Osteocyte (in vitro differentiated cells): ENCODE data around the gene HMGB3. TPM values are rescaled to one million over a fixed set of nuclear protein-coding genes. Genes with fewer than 3 reads are reported as not detected.
"Not testable (repeated sequence)": the region's sequence is repeated elsewhere in the genome, so short reads cannot be mapped to it uniquely, and the experiment has no call there.

Source experiments
- DNase-seq: peaks from one replicate; pipeline ENCODE4 v3.0.0; 2021; ENCODE audit warnings: mixed read lengths; ENCODE audit not compliant: unreplicated experiment; ENCODE audit errors: extremely low spot score
- H3K27ac Mint-ChIP-seq: one replicate; pipeline ENCODE4 v1.8.0; 2021; ENCODE audit warnings: mild to moderate bottlenecking, mixed read lengths; ENCODE audit not compliant: unreplicated experiment
- H3K27me3 Mint-ChIP-seq: one replicate; pipeline ENCODE4 v1.8.0; 2021; ENCODE audit warnings: mixed read lengths; ENCODE audit not compliant: unreplicated experiment
- H3K36me3 Mint-ChIP-seq: one replicate; pipeline ENCODE4 v1.8.0; 2021; ENCODE audit warnings: mixed read lengths; ENCODE audit not compliant: unreplicated experiment
- H3K4me1 Mint-ChIP-seq: one replicate; pipeline ENCODE4 v1.8.0; 2021; ENCODE audit warnings: mixed read lengths; ENCODE audit not compliant: unreplicated experiment
- H3K4me3 Mint-ChIP-seq: one replicate; pipeline ENCODE4 v1.8.0; 2021; ENCODE audit warnings: mild to moderate bottlenecking, moderate library complexity, mixed read lengths; ENCODE audit not compliant: unreplicated experiment
- H3K9me3 Mint-ChIP-seq: one replicate; pipeline ENCODE4 v1.8.0; 2021; ENCODE audit warnings: mixed read lengths; ENCODE audit not compliant: unreplicated experiment
- total RNA-seq: library from RNA; stranded (reverse); gene quantifications from 2 replicates; pipeline ENCODE4 v1.2.1, GENCODE V29; 2021
- TF ChIP-seq, protein P1 (sequence below): fragments of 200-600 bp; sonication (generic); IDR thresholded peaks from 2 replicates; pipeline ENCODE4 v1.5.0; 2021; ENCODE audit warnings: antibody characterized with exemption, mild to moderate bottlenecking, moderate library complexity

HMGB3 gene
- total RNA-seq, 1 donor from 2014 or later: 26.8 TPM

DNA sequence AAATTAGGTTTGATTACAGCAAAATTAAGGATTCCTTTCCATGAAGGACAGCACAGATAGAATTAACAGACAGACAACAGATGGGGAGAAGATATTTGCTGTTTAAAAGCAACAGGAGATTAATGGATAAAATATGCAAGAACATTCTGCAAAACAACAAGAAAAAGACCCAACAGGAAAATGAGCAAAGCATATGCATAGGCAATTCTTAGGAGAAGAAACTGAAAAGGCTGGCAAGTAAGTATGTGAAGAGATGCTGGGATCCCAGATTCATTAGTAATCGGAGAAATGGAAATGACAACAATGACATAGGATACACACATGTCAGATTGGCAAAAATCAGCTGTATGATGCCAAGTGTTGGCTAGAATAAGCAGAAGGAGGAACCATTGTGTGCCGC lies 27.5 kb upstream of the HMGB3 start:
- no peak overlapping the region for H3K4me3 Mint-ChIP-seq
- H3K36me3 Mint-ChIP-seq: no peaks in the 10 kb centered on the region
- peaks cover 16% of the 10 kb centered on the region for H3K9me3 Mint-ChIP-seq
- no peak overlapping the region for H3K27ac Mint-ChIP-seq
- H3K27me3 Mint-ChIP-seq: no peaks in the 10 kb centered on the region
- TF ChIP-seq, protein P1, sequence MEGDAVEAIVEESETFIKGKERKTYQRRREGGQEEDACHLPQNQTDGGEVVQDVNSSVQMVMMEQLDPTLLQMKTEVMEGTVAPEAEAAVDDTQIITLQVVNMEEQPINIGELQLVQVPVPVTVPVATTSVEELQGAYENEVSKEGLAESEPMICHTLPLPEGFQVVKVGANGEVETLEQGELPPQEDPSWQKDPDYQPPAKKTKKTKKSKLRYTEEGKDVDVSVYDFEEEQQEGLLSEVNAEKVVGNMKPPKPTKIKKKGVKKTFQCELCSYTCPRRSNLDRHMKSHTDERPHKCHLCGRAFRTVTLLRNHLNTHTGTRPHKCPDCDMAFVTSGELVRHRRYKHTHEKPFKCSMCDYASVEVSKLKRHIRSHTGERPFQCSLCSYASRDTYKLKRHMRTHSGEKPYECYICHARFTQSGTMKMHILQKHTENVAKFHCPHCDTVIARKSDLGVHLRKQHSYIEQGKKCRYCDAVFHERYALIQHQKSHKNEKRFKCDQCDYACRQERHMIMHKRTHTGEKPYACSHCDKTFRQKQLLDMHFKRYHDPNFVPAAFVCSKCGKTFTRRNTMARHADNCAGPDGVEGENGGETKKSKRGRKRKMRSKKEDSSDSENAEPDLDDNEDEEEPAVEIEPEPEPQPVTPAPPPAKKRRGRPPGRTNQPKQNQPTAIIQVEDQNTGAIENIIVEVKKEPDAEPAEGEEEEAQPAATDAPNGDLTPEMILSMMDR: no peak
- no peak for DNase-seq
- no peaks in the 10 kb centered on the region for H3K4me1 Mint-ChIP-seq

DNA sequence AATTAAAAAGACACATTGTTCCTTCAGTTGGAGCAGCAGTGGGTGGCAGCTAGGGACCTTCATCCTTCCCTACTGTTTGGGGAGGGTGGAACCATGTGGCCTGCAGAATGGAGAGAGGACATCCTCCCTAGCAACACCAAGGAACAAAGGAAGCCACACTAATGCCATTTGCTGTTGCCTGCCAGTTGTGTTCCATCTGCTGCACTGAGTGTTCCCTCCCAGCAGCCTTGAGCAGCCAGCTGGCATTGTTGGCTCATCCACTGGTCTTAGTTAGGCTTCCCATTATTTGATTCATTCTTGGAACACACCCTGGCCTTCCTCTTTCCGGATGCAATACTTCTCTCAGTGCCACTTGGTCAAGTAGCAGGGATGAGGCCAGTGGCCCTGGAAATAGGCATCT lies 25.0 kb upstream of the HMGB3 start:
- TF ChIP-seq, protein P1: no peak
- no peak overlapping the region for H3K4me3 Mint-ChIP-seq
- no peak for DNase-seq
- no peaks in the 10 kb centered on the region for H3K27me3 Mint-ChIP-seq
- no peaks in the 10 kb centered on the region for H3K4me1 Mint-ChIP-seq
- H3K36me3 Mint-ChIP-seq: no peaks in the 10 kb centered on the region
- peaks cover 16% of the 10 kb centered on the region for H3K9me3 Mint-ChIP-seq
- no peak overlapping the region for H3K27ac Mint-ChIP-seq

DNA sequence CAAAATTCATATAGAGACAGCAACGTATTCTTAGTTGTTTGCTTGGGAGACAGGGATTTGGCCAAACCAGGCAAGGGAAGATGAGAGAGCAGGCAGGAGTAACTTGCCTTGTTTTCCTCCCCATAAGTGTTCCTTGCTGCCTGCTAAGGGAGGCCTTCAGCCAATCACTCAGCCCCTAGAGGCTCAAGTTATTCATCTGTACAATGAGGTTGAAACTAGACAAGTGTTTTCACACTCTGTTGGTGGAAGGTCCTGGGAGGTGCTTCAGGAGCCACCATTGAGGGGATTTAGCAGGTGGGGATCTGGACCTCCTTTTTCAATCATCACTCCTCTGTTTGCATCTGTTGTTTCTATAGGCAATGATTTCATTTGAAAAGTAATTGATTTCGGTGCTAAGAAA lies 23.6 kb upstream of the HMGB3 start:
- TF ChIP-seq, protein P1: no peak
- no peak for DNase-seq
- H3K4me3 Mint-ChIP-seq: no peak overlapping the region
- no peaks in the 10 kb centered on the region for H3K36me3 Mint-ChIP-seq
- no peaks in the 10 kb centered on the region for H3K27me3 Mint-ChIP-seq
- no peaks in the 10 kb centered on the region for H3K4me1 Mint-ChIP-seq
- H3K27ac Mint-ChIP-seq: no peak overlapping the region
- H3K9me3 Mint-ChIP-seq: peaks cover 16% of the 10 kb centered on the region

DNA sequence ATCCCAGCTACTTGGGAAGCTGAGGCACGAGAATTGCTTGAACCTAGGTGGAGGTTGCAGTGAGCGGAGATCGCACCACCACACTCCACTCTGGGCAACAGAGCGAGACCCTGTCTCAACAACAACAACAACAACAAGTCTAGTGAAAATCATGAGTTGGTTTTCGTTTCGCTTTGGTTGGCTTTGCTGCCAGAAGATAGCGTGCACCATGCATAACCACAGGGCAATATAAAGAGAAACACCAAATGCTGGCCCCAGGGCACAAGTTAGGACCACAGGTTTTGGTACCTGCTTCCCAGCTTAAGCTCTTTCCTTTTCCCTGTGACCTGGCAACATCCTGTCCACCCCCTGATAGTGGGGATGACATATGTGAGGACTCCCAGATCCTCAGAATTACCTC lies 21.5 kb upstream of the HMGB3 start:
- Mint-ChIP-seq H3K4me1 (no peaks in the 10 kb centered on the region), H3K27me3 (no peaks in the 10 kb centered on the region), H3K9me3 (peaks cover 4% of the 10 kb centered on the region), H3K4me3 (no peak overlapping the region), H3K36me3 (no peaks in the 10 kb centered on the region), H3K27ac (no peak overlapping the region)
- no peak for DNase-seq
- TF ChIP-seq, protein P1: no peak

DNA sequence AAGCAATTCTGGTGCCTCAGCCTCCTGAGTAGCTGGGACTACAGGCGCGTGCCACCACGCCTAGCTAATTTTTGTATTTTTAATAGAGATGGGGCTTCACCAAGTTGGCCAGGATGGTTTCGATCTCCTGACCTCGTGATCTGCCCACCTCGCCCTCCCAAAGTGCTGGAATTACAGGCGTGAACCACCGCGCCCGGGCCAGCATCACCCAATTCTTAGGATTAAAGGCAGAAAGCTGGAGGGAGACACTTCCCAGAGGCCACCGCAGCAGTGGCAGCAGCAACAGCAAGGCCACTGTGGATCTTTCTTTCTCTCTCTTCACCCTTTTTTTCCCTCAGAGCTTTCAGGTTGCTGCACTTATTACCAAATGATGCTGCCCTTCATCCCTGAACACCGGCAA lies 18.7 kb upstream of the HMGB3 start:
- H3K4me3 Mint-ChIP-seq, DNase-seq, H3K9me3 Mint-ChIP-seq, H3K27ac Mint-ChIP-seq, H3K27me3 Mint-ChIP-seq, H3K36me3 Mint-ChIP-seq, H3K4me1 Mint-ChIP-seq: not testable (repeated sequence)

DNA sequence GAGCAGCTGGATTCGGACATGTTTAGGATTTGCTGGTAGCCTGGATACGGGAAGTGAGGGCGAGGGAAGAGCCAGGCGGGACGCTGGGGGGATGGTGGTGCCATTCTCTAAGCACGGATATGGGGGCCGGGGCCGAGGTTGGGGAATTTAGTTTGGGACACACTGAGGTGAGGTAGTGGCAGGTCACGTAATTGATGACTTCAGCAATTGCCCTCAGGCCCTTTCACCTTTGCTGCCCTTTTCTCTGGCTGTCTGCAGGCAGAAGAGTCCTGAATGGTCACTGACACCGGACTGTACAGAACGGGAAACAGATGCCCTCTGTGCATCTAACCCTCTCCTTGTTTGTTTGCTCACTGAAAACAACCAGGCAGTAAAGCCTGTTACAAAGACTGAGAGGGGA lies 16.9 kb upstream of the HMGB3 start:
- H3K27me3 Mint-ChIP-seq: no peaks in the 10 kb centered on the region
- TF ChIP-seq, protein P1: no peak
- no peaks in the 10 kb centered on the region for H3K4me1 Mint-ChIP-seq
- no peaks in the 10 kb centered on the region for H3K9me3 Mint-ChIP-seq
- H3K36me3 Mint-ChIP-seq: no peaks in the 10 kb centered on the region
- H3K4me3 Mint-ChIP-seq: no peak overlapping the region
- no peak for DNase-seq
- H3K27ac Mint-ChIP-seq: no peak overlapping the region
